ENCODE data around the gene FAM90A26.
"Not testable (repeated sequence)": the region's sequence is repeated elsewhere in the genome, so short reads cannot be mapped to it uniquely, and the experiment has no call there.

GRCh38 chr4:9169791-9170459 is at the start of gene FAM90A26:
- not testable (repeated sequence) for TF ChIP-seq CTCF, EP300, POLR2A (IDR thresholded peaks at IDR 0.05)

Data from upper lobe of left lung (tissue), 4 donors.